ENCODE measurements around the gene REPIN1.

DNA sequence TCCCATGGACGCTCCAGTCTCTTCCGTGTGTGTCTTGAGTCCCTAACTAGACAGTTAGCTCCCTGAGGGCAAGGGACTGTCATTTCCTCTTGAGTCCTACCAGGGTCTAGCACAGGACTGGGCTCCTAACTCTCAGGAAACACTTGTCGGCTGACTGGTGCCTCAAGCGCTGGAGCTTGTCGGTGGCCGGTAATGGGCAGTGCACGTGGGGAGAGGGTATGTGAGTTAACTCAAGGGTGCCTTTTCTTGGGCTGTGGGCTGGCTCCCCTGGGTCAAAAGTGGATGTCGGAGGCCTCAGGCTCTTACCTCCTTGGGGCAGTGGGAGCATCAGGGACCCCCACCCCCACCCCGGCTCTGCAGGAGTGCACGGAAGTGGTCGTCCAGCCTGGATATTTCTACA lies 43.4 kb downstream of the REPIN1 start:
- TF ChIP-seq, protein P1, sequence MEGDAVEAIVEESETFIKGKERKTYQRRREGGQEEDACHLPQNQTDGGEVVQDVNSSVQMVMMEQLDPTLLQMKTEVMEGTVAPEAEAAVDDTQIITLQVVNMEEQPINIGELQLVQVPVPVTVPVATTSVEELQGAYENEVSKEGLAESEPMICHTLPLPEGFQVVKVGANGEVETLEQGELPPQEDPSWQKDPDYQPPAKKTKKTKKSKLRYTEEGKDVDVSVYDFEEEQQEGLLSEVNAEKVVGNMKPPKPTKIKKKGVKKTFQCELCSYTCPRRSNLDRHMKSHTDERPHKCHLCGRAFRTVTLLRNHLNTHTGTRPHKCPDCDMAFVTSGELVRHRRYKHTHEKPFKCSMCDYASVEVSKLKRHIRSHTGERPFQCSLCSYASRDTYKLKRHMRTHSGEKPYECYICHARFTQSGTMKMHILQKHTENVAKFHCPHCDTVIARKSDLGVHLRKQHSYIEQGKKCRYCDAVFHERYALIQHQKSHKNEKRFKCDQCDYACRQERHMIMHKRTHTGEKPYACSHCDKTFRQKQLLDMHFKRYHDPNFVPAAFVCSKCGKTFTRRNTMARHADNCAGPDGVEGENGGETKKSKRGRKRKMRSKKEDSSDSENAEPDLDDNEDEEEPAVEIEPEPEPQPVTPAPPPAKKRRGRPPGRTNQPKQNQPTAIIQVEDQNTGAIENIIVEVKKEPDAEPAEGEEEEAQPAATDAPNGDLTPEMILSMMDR (IDR thresholded peaks at IDR 0.05; ENCODE audit: insufficient read depth, low read length) = no peak
- TF ChIP-seq, protein P2, sequence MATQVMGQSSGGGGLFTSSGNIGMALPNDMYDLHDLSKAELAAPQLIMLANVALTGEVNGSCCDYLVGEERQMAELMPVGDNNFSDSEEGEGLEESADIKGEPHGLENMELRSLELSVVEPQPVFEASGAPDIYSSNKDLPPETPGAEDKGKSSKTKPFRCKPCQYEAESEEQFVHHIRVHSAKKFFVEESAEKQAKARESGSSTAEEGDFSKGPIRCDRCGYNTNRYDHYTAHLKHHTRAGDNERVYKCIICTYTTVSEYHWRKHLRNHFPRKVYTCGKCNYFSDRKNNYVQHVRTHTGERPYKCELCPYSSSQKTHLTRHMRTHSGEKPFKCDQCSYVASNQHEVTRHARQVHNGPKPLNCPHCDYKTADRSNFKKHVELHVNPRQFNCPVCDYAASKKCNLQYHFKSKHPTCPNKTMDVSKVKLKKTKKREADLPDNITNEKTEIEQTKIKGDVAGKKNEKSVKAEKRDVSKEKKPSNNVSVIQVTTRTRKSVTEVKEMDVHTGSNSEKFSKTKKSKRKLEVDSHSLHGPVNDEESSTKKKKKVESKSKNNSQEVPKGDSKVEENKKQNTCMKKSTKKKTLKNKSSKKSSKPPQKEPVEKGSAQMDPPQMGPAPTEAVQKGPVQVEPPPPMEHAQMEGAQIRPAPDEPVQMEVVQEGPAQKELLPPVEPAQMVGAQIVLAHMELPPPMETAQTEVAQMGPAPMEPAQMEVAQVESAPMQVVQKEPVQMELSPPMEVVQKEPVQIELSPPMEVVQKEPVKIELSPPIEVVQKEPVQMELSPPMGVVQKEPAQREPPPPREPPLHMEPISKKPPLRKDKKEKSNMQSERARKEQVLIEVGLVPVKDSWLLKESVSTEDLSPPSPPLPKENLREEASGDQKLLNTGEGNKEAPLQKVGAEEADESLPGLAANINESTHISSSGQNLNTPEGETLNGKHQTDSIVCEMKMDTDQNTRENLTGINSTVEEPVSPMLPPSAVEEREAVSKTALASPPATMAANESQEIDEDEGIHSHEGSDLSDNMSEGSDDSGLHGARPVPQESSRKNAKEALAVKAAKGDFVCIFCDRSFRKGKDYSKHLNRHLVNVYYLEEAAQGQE (IDR thresholded peaks at IDR 0.05; ENCODE audit: insufficient replicate concordance, low read depth) = no peak
- TF ChIP-seq POLR2AphosphoS5 (IDR thresholded peaks at IDR 0.05; ENCODE audit: low read depth) (no peak), SPI1 (IDR thresholded peaks at IDR 0.05; ENCODE audit: borderline replicate concordance, low read depth) (no peak), GABPA (IDR thresholded peaks at IDR 0.05; ENCODE audit: low read depth) (no peak)

Measured in HL-60 (cell line).